GM21723 (cell line): Measurements from ENCODE around the gene GRIN3B.
"Not testable (repeated sequence)": the region's sequence is repeated elsewhere in the genome, so short reads cannot be mapped to it uniquely, and the experiment has no call there.

ENCODE experiments used
- ATAC-seq: cut with Tn5 transposase; IDR thresholded peaks from one replicate; pipeline ENCODE4 v1.9.1; 2021; ENCODE audit warnings: mild to moderate bottlenecking, moderate library complexity; ENCODE audit not compliant: unreplicated experiment

The GRIN3B gene

GRCh38 chr19:1017115-1017905 is 17.1 kb downstream of the GRIN3B start:
- ATAC-seq = no peak

- no peak for ATAC-seq
These were observed 17.7 kb downstream of the GRIN3B start for GRCh38 chr19:1017906-1018305.

GRCh38 chr19:1018393-1018792 is 18.2 kb downstream of the GRIN3B start:
- ATAC-seq = no peak

- ATAC-seq = no peak
These were observed 18.9 kb downstream of the GRIN3B start for GRCh38 chr19:1018932-1019615.

GRCh38 chr19:1019616-1019961 is 19.4 kb downstream of the GRIN3B start:
- no peak for ATAC-seq

GRCh38 chr19:1019980-1020867 is 20.0 kb downstream of the GRIN3B start:
- ATAC-seq = peak; percentile 5

GRCh38 chr19:1020868-1021425 is 20.7 kb downstream of the GRIN3B start, which contains the start of gene TMEM259:
Gene TMEM259 (minus strand): TSS chr19:1021123. CDS start chr19:1020996, 127 bp downstream.
- peak; percentile 73 for ATAC-seq

- ATAC-seq = not testable (repeated sequence)
These were observed 23.6 kb downstream of the GRIN3B start for GRCh38 chr19:1023883-1024188.

- not testable (repeated sequence) for ATAC-seq
These were observed 24.9 kb downstream of the GRIN3B start for GRCh38 chr19:1025080-1025479.

GRCh38 chr19:1025960-1026782 is 26.0 kb downstream of the GRIN3B start, which contains the start of gene CNN2:
Gene CNN2 (plus strand): TSS chr19:1026608. CDS start chr19:1026662, 54 bp downstream.
- ATAC-seq = peak; percentile 49

- peak; percentile 24 for ATAC-seq
These were observed 26.8 kb downstream of the GRIN3B start for GRCh38 chr19:1026783-1027649.

GRCh38 chr19:1027650-1028061 is 27.4 kb downstream of the GRIN3B start:
- no peak for ATAC-seq

GRCh38 chr19:1028062-1028926 is 28.1 kb downstream of the GRIN3B start:
- no peak for ATAC-seq

- no peak for ATAC-seq
These were observed 32.1 kb downstream of the GRIN3B start for GRCh38 chr19:1032264-1032867.

- no peak for ATAC-seq
These were observed 35.9 kb downstream of the GRIN3B start for GRCh38 chr19:1035998-1036621.

- ATAC-seq = no peak
These were observed 37.4 kb downstream of the GRIN3B start for GRCh38 chr19:1037621-1038064.

- ATAC-seq = no peak
These were observed 38.9 kb downstream of the GRIN3B start for GRCh38 chr19:1038978-1039645.
